GM12878 (cell line): Measurements from ENCODE around the gene EPB41L4A. TPM values are rescaled to one million over a fixed set of nuclear protein-coding genes. Genes with fewer than 3 reads are reported as not detected.

ENCODE experiments used
- BCLAF1 ChIP-seq: fragments of 450-650 bp; IDR thresholded peaks from 2 replicates; pipeline ENCODE4 v1.6.1; 2017; ENCODE audit warnings: antibody characterized with exemption, mild to moderate bottlenecking, moderate library complexity
- CBFB ChIP-seq: IDR thresholded peaks from 2 replicates; pipeline ENCODE4 v1.6.1; 2016; ENCODE audit warnings: antibody characterized with exemption, low read depth
- FOXM1 ChIP-seq: IDR thresholded peaks from 2 replicates; pipeline ENCODE4 v1.6.1; 2012; ENCODE audit warnings: low read depth, mild to moderate bottlenecking, inconsistent platforms, low read length, moderate library complexity
- PAX8 ChIP-seq: fragments of 450-650 bp; IDR thresholded peaks from 2 replicates; pipeline ENCODE4 v1.6.1; 2017; ENCODE audit warnings: mild to moderate bottlenecking, moderate library complexity
- POLR2A ChIP-seq: IDR thresholded peaks from 2 replicates; pipeline ENCODE4 v1.6.1; 2011; ENCODE audit warnings: low read depth, mild to moderate bottlenecking, low read length
- RELA ChIP-seq: fragments of 450-650 bp; IDR thresholded peaks from 2 replicates; pipeline ENCODE4 v1.8.0; 2014; ENCODE audit warnings: borderline replicate concordance; ENCODE audit not compliant: partially characterized antibody
- SUPT20H ChIP-seq: IDR thresholded peaks from 2 replicates; pipeline ENCODE4 v1.6.1; 2011; ENCODE audit warnings: low read depth, mild to moderate bottlenecking, low read length, moderate library complexity, borderline replicate concordance; ENCODE audit not compliant: control insufficient read depth
- ZNF24 ChIP-seq: fragments of 450-650 bp; IDR thresholded peaks from 2 replicates; pipeline ENCODE4 v1.6.1; 2017; ENCODE audit warnings: antibody characterized with exemption, mild to moderate bottlenecking
- polyA plus RNA-seq, 11 experiments: library from polyadenylated mRNA; depleted of rRNA in 4 of 11; unstranded in 6 of 11; stranded (reverse) in 5 of 11; fragments of >200 nt; fragmentation: Nextera tagmentation in 4 of 11; fragmentation: Illumina TruSeq in 1 of 11; extraction: Ambion mirVana in 4 of 11; extraction: Trizol in 1 of 11; gene quantifications; 1 replicate in 1 of 11; 2 replicates in 10 of 11; pipeline versions ENCODE4 v1.2.1 to v1.2.3, GENCODE V29; 2011 to 2016; ENCODE audit warnings: inconsistent platforms in 2 of 11, missing spikeins in 2 of 11, low read depth in 1 of 11
- total RNA-seq, 4 experiments: library from RNA; depleted of rRNA in 3 of 4; stranded (reverse); fragments of >200 nt in 3 of 4; fragmentation: Illumina TruSeq in 1 of 4; extraction: Trizol in 1 of 4; gene quantifications; 2 replicates each; pipeline versions ENCODE4 v1.2.1 to v1.2.3, GENCODE V29; 2013 to 2021
- TF ChIP-seq, protein P1 (sequence below): fragments of 150-350 bp; IDR thresholded peaks from 2 replicates; pipeline ENCODE4 v1.6.1; 2016; ENCODE audit warnings: low read depth, low read length

Gene EPB41L4A
- total and polyA plus RNA-seq, 10 of the 15 experiments (the other 5 are each of a cell fraction or from before 2014, with no cell fraction given): 0.10 to 0.67 (median 0.30) TPM

DNA sequence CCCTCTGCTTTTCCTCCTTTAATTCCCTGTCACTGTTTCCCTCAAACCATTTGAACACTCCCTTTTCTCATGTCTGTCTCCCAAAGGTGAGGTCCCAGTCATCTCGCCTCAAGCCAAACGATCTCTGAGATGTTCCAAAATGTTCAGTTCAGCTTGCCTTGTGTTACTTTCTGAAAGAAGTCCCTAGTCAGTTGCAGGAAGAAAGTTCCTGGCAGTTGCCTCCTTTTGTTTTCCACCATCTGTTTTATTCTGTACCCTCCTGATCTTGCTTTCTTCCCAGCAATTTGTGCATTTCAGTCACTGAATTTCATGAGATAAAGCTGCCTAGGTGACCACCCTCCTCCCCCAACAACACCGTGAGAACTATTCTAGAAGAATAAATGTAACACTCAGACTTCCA lies 277.5 kb downstream of the EPB41L4A start (continued):
- TF ChIP-seq BCLAF1 (no peak), POLR2A (no peak), ZNF24 (no peak), SUPT20H (no peak), PAX8 (no peak), RELA (no peak), CBFB (no peak), FOXM1 (no peak)
- TF ChIP-seq, protein P1, sequence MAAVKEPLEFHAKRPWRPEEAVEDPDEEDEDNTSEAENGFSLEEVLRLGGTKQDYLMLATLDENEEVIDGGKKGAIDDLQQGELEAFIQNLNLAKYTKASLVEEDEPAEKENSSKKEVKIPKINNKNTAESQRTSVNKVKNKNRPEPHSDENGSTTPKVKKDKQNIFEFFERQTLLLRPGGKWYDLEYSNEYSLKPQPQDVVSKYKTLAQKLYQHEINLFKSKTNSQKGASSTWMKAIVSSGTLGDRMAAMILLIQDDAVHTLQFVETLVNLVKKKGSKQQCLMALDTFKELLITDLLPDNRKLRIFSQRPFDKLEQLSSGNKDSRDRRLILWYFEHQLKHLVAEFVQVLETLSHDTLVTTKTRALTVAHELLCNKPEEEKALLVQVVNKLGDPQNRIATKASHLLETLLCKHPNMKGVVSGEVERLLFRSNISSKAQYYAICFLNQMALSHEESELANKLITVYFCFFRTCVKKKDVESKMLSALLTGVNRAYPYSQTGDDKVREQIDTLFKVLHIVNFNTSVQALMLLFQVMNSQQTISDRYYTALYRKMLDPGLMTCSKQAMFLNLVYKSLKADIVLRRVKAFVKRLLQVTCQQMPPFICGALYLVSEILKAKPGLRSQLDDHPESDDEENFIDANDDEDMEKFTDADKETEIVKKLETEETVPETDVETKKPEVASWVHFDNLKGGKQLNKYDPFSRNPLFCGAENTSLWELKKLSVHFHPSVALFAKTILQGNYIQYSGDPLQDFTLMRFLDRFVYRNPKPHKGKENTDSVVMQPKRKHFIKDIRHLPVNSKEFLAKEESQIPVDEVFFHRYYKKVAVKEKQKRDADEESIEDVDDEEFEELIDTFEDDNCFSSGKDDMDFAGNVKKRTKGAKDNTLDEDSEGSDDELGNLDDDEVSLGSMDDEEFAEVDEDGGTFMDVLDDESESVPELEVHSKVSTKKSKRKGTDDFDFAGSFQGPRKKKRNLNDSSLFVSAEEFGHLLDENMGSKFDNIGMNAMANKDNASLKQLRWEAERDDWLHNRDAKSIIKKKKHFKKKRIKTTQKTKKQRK: no peak
- TF ChIP-seq, all 136 proteins: peak for 0
